NB4 (cell line): ENCODE data around the gene ST6GAL2.

Source experiments
- DNase-seq: peaks from one replicate; pipeline ENCODE4 v3.0.0; 2010; ENCODE audit warnings: low read depth
- H3K4me3 ChIP-seq: one replicate; pipeline ENCODE4 v1.5.1; 2011; ENCODE audit warnings: mild to moderate bottlenecking, low read depth, low read length, moderate library complexity
- CTCF ChIP-seq: IDR thresholded peaks from one replicate; pipeline ENCODE4 v1.5.1; 2012; ENCODE audit warnings: low read depth, low read length
- MAX ChIP-seq: IDR thresholded peaks from 2 replicates; pipeline ENCODE4 v1.6.1; 2011; ENCODE audit warnings: low read depth, low read length
- MYC ChIP-seq: IDR thresholded peaks from 2 replicates; pipeline ENCODE4 v1.6.1; 2011; ENCODE audit warnings: low read depth, low read length
- POLR2A ChIP-seq: IDR thresholded peaks from 2 replicates; pipeline ENCODE4 v1.6.1; 2011; ENCODE audit warnings: mild to moderate bottlenecking; ENCODE audit not compliant: insufficient read length; ENCODE audit errors: extremely low read depth

ST6GAL2 gene

GRCh38 chr2:106804161-106804560 lies 81.8 kb downstream of the ST6GAL2 start:
- no peak overlapping the region for H3K4me3 ChIP-seq
- no peak for DNase-seq
- no peak for TF ChIP-seq MYC
- TF ChIP-seq MAX: no peak
- no peak for TF ChIP-seq POLR2A
- TF ChIP-seq CTCF: no peak

GRCh38 chr2:106800976-106801655 lies 84.9 kb downstream of the ST6GAL2 start:
- no peak for DNase-seq
- no peak overlapping the region for H3K4me3 ChIP-seq
- TF ChIP-seq CTCF (no peak), POLR2A (no peak), MYC (no peak), MAX (no peak)

- no peak overlapping the region for H3K4me3 ChIP-seq
- TF ChIP-seq MYC (no peak), CTCF (no peak)
- no peak for DNase-seq
These were observed 85.8 kb downstream of the ST6GAL2 start for GRCh38 chr2:106800180-106800579.

GRCh38 chr2:106798826-106799552 lies 87.0 kb downstream of the ST6GAL2 start:
- TF ChIP-seq POLR2A (no peak), MAX (no peak), CTCF (no peak)
- H3K4me3 ChIP-seq: no peak overlapping the region
- DNase-seq: no peak

- no peak for DNase-seq
- TF ChIP-seq CTCF (no peak), POLR2A (no peak), MAX (no peak), MYC (no peak)
- no peak overlapping the region for H3K4me3 ChIP-seq
These were observed 88.5 kb downstream of the ST6GAL2 start for GRCh38 chr2:106797494-106797893.
